Measurements from ENCODE around the gene PAPLN. TPM values are rescaled to one million over a fixed set of nuclear protein-coding genes. Genes with fewer than 3 reads are reported as not detected.
A peak's percentile ranks its signal among the peaks of the same experiment; 100 is the strongest.

The PAPLN gene
- total RNA-seq, 1 experiment from 2014 or later: 0.75 TPM

DNA sequence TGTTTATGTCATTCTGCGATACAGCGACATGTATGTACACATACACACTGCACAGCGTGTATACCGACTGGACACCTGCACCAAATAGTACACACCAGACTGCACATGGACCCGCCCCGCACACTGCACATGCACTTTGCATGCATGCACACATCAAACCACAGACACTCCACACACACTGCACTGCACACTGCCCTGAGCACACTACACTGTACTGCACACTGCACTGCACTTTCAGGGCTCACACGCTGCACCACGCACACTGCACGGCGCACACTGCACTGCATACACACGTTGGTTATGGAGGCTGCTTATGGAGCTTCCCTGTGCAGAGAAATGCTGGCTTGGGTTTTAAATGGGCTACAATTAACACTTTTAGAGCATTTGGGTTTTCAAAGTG lies 1.6 kb downstream of the PAPLN start:
- intact Hi-C loops (cut with micrococcal nuclease; ENCODE audit: unreplicated experiment): no loop called here
- Histone ChIP-seq H3K27ac (ENCODE audit: low read depth, low read length, poor library complexity, severe bottlenecking) (no peak overlapping the region), H3K27me3 (replicated peaks; ENCODE audit: insufficient read depth, low read depth, low read length, poor library complexity) (peaks cover 26% of the 10 kb centered on the region), H3K9me3 (ENCODE audit: low read depth, low read length, poor library complexity, severe bottlenecking) (no peaks in the 10 kb centered on the region), H3K4me1 (ENCODE audit: insufficient read depth, low read length, poor library complexity, severe bottlenecking) (peaks cover 12% of the 10 kb centered on the region), H3K36me3 (ENCODE audit: insufficient read depth, low read length, poor library complexity, severe bottlenecking) (no peaks in the 10 kb centered on the region), H3K4me3 (ENCODE audit: low read depth, low read length, poor library complexity, severe bottlenecking) (no peak overlapping the region)
- ChIA-PET CTCF (no interaction called here), POLR2A (ENCODE audit: low non-redundant PET) (no interaction called here)
- no peak for DNase-seq (ENCODE audit: low spot score)
- BruUV-seq (replicated peaks): no TSS peak
- TF ChIP-seq EZH2 (IDR thresholded peaks at IDR 0.05; ENCODE audit: borderline replicate concordance, low read depth, low read length, poor library complexity, severe bottlenecking): no peak
- TF ChIP-seq, protein P1, sequence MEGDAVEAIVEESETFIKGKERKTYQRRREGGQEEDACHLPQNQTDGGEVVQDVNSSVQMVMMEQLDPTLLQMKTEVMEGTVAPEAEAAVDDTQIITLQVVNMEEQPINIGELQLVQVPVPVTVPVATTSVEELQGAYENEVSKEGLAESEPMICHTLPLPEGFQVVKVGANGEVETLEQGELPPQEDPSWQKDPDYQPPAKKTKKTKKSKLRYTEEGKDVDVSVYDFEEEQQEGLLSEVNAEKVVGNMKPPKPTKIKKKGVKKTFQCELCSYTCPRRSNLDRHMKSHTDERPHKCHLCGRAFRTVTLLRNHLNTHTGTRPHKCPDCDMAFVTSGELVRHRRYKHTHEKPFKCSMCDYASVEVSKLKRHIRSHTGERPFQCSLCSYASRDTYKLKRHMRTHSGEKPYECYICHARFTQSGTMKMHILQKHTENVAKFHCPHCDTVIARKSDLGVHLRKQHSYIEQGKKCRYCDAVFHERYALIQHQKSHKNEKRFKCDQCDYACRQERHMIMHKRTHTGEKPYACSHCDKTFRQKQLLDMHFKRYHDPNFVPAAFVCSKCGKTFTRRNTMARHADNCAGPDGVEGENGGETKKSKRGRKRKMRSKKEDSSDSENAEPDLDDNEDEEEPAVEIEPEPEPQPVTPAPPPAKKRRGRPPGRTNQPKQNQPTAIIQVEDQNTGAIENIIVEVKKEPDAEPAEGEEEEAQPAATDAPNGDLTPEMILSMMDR (conservative IDR thresholded peaks at IDR 0.05; ENCODE audit: low read depth, low read length): no peak

DNA sequence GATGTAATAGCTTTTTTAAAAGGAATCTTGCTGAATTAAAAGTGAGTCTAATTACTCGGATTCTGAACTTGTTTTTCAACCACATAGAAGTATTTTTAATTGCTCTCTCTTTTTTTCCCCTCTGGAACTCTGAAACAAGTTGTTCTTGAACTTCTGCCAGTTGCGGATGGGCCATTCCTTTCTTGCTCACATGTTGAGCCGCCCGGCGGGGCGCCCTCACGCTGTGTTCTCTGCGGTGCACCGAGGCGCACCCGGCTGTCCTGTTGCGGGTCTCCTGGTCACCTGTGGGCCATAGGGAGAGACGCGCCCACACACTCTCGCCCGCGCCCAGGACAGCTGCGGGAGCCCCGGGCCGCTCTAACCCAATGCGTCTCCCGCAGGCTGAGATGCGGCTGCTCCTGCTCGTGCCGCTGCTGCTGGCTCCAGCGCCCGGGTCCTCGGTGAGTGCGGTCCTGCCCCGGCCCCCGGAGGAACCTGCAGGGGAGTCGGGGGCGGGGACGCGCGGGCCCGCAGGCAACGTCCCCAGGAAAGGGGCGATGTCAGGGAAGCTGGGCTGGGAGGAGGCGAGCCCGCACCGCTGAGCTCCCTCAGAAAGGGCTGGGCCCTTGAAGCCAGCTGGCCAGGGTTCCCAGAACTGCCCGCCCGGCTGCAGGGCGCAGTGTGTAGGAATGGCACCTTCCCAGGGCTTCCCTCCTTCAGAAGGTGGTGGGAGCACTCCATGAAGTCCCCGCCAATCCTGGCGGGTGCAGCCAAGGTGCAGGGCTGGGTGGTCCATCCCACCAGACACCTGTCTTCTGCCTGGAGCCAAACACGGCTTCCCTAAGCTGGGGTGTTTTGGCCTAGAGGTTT lies 2.3 kb downstream of the PAPLN start:
- no TSS peak for BruUV-seq (replicated peaks)
- intact Hi-C loops (cut with micrococcal nuclease; ENCODE audit: unreplicated experiment): no loop called here
- H3K27me3 ChIP-seq (replicated peaks; ENCODE audit: insufficient read depth, low read depth, low read length, poor library complexity): peaks cover 26% of the 10 kb centered on the region
- H3K36me3 ChIP-seq (ENCODE audit: insufficient read depth, low read length, poor library complexity, severe bottlenecking): no peaks in the 10 kb centered on the region
- no peak overlapping the region for H3K27ac ChIP-seq (ENCODE audit: low read depth, low read length, poor library complexity, severe bottlenecking)
- no peaks in the 10 kb centered on the region for H3K9me3 ChIP-seq (ENCODE audit: low read depth, low read length, poor library complexity, severe bottlenecking)
- ChIA-PET POLR2A (ENCODE audit: low non-redundant PET) (no interaction called here), CTCF (no interaction called here)
- H3K4me1 ChIP-seq (ENCODE audit: insufficient read depth, low read length, poor library complexity, severe bottlenecking): peaks cover 12% of the 10 kb centered on the region
- no peak for DNase-seq (ENCODE audit: low spot score)
- peak overlapping the region; percentile 19 for H3K4me3 ChIP-seq (ENCODE audit: low read depth, low read length, poor library complexity, severe bottlenecking)
- TF ChIP-seq EZH2 (IDR thresholded peaks at IDR 0.05; ENCODE audit: borderline replicate concordance, low read depth, low read length, poor library complexity, severe bottlenecking): peak; percentile 26
- TF ChIP-seq, protein P1 (conservative IDR thresholded peaks at IDR 0.05; ENCODE audit: low read depth, low read length): no peak

DNA sequence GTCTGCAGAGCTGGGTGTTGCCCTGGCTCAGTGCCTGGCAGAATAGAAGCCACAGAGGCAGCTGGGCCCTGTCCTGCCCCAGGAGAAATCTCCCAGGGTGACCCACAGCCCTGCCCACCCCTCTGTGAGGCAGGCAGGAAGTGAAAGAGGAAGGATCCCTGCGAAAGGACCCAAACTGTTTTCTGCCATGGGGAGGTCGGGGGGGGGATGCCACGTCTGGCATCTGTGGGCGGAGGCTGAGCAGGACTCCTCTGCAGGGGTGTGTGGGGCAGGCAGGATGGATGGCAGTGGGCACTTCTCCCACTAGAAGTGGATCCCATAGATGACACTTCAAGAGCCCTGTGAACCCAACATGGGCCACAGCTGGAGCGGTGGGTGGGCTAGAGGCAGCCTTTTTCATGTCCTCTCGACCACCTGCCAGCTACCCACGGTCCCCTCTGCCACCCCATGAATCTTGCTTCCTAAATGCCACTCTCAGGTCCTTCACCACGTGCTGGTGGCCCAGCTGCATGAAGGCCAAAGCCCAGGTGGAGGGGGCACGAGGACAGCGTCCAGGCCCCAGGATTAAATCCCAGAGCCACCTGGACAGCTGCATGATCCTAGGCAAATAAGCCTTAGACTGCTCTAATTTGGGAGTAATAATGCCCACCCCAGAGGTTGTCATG lies 3.6 kb downstream of the PAPLN start:
- no peak for TF ChIP-seq EZH2 (IDR thresholded peaks at IDR 0.05; ENCODE audit: borderline replicate concordance, low read depth, low read length, poor library complexity, severe bottlenecking)
- TF ChIP-seq, protein P1 (conservative IDR thresholded peaks at IDR 0.05; ENCODE audit: low read depth, low read length): no peak
- POLR2A ChIA-PET (ENCODE audit: low non-redundant PET): no interaction called here
- CTCF ChIA-PET: no interaction called here

More for the DNA sequence above, 3.6 kb downstream of the PAPLN start:
- Histone ChIP-seq H3K27ac (ENCODE audit: low read depth, low read length, poor library complexity, severe bottlenecking) (no peak overlapping the region), H3K4me1 (ENCODE audit: insufficient read depth, low read length, poor library complexity, severe bottlenecking) (peaks cover 9% of the 10 kb centered on the region), H3K27me3 (replicated peaks; ENCODE audit: insufficient read depth, low read depth, low read length, poor library complexity) (peaks cover 26% of the 10 kb centered on the region), H3K9me3 (ENCODE audit: low read depth, low read length, poor library complexity, severe bottlenecking) (no peaks in the 10 kb centered on the region), H3K36me3 (ENCODE audit: insufficient read depth, low read length, poor library complexity, severe bottlenecking) (no peaks in the 10 kb centered on the region), H3K4me3 (ENCODE audit: low read depth, low read length, poor library complexity, severe bottlenecking) (no peak overlapping the region)
- no TSS peak for BruUV-seq (replicated peaks)
- no peak for DNase-seq (ENCODE audit: low spot score)
- intact Hi-C loops (cut with micrococcal nuclease; ENCODE audit: unreplicated experiment): no loop called here
